Keratinocyte (primary cell): ENCODE results near the gene GNG2.

Experiments
- EZH2 ChIP-seq: IDR thresholded peaks from one replicate; pipeline ENCODE4 v1.6.1; 2012; ENCODE audit warnings: inconsistent platforms, mild to moderate bottlenecking, low read length, moderate library complexity
- TF ChIP-seq, protein P1 (sequence below), 3 experiments: IDR thresholded peaks in 1 of 3; conservative IDR thresholded peaks in 1 of 3; optimal IDR thresholded peaks in 1 of 3; 2 replicates in 2 of 3; 3 replicates in 1 of 3; pipeline versions ENCODE3 to v1.5.1; 2011; ENCODE audit warnings: low read length in 3 of 3, mild to moderate bottlenecking in 3 of 3, moderate library complexity in 2 of 3, control low read depth in 1 of 3, inconsistent platforms in 1 of 3; ENCODE audit not compliant: insufficient read depth in 2 of 3; ENCODE audit errors: extremely low read depth in 1 of 3

DNA sequence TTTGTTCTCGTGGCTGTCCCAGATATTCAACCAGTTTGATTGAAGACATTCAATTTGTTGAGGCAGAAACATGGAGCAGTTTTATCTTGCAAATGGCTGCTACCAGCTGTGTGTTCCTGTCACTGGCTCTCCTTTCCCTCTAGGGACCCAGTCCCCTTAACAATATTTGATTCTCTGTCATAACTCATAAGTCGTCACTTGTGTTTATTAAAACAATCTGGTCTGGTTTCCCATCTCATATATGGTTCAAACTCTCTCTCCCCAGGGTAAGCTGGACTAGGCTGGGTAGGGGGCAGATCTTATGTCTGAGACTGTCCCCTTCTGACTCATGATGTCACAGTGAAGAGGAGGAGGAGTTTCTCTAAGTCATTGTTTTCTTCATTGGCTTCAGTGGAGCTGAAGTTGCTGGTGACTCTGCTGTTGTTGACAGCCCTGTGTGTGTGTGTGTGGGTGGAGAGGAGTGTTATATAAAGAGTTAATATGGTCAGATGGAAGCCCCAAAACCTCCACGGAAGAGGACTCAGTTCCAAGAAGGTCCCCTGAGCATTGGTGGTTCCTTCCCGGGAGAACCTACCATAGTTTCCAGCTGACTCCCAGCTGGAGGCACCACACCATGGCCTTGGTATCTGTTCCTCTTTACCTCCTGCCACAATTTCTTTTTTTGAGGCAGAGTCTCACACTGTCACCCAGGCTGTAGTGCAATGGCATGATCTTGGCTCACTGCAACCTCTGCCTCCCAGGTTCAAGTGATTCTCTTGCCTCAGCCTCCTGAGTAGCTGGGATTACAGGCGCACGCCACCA is 16.1 kb upstream of the GNG2 start:
- TF ChIP-seq, protein P1, sequence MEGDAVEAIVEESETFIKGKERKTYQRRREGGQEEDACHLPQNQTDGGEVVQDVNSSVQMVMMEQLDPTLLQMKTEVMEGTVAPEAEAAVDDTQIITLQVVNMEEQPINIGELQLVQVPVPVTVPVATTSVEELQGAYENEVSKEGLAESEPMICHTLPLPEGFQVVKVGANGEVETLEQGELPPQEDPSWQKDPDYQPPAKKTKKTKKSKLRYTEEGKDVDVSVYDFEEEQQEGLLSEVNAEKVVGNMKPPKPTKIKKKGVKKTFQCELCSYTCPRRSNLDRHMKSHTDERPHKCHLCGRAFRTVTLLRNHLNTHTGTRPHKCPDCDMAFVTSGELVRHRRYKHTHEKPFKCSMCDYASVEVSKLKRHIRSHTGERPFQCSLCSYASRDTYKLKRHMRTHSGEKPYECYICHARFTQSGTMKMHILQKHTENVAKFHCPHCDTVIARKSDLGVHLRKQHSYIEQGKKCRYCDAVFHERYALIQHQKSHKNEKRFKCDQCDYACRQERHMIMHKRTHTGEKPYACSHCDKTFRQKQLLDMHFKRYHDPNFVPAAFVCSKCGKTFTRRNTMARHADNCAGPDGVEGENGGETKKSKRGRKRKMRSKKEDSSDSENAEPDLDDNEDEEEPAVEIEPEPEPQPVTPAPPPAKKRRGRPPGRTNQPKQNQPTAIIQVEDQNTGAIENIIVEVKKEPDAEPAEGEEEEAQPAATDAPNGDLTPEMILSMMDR (optimal IDR thresholded peaks at IDR 0.05 in 1 of 3, IDR thresholded peaks at IDR 0.05 in 1 of 3, conservative IDR thresholded peaks at IDR 0.05 in 1 of 3; ENCODE audit: extremely low read depth in 1 of 3, insufficient read depth in 2 of 3, low read length in 3 of 3) = no peak
- no peak for TF ChIP-seq EZH2
